HG03469 (cell line): ENCODE measurements around the gene ZNF646.
A peak's percentile ranks its signal among the peaks of the same experiment; 100 is the strongest.

Source experiments
- ATAC-seq: cut with Tn5 transposase; IDR thresholded peaks from one replicate; pipeline ENCODE4 v1.9.1; 2021; ENCODE audit warnings: mild to moderate bottlenecking, moderate library complexity, moderate number of reproducible peaks; ENCODE audit not compliant: unreplicated experiment

ZNF646 gene

GRCh38 chr16:31108035-31108793 is 34.0 kb downstream of the ZNF646 start, which contains the start of gene BCKDK:
Gene BCKDK, plus strand, starts transcription at chr16:31108386. Its CDS starts 838 bp downstream, at chr16:31109224.
- ATAC-seq = peak; percentile 71

- no peak for ATAC-seq
Measured at GRCh38 chr16:31108794-31109558, 34.8 kb downstream of the ZNF646 start.

DNA sequence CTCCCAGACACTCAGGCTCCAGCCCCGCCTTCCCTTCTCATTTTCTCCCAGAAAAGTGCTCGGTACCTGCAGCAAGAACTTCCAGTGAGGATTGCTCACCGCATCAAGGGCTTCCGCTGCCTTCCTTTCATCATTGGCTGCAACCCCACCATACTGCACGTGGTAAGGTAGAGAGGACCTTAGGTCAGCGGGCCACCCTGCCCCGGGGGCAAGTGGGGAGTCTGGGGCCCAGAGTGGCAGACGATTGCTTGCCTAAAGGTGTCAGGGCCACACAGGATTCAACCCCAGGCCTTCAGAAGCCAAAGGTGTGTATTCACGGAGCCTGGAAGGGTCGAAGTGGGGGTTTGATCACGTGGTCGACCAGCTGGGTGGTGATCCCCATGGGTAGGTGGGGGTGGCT is 35.4 kb downstream of the ZNF646 start:
- ATAC-seq = no peak

- ATAC-seq = no peak
Measured at GRCh38 chr16:31110106-31111034, 36.1 kb downstream of the ZNF646 start.

DNA sequence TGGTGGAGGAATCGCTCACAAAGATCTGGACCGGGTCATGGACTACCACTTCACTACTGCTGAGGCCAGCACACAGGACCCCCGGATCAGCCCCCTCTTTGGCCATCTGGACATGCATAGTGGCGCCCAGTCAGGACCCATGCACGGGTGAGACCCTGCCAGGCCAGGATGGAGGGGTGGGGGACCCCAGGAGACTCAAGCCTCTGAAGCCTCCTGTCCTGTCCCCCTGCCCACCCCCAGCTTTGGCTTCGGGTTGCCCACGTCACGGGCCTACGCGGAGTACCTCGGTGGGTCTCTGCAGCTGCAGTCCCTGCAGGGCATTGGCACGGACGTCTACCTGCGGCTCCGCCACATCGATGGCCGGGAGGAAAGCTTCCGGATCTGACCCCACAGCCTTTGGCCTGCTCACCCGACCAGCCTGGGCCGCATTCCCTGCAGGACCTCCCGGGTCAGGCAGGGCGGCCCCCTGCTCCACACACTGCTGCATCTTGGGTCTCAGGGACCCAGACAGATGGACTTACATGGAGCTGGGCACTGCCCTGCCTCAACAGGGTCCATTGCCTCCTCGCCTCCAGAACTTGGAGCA is 37.8 kb downstream of the ZNF646 start:
- ATAC-seq = no peak

- no peak for ATAC-seq
Measured at GRCh38 chr16:31112711-31113110, 38.5 kb downstream of the ZNF646 start.

GRCh38 chr16:31113121-31114120 is 39.2 kb downstream of the ZNF646 start:
- no peak for ATAC-seq

GRCh38 chr16:31114468-31114867 is 40.2 kb downstream of the ZNF646 start:
- no peak for ATAC-seq

DNA sequence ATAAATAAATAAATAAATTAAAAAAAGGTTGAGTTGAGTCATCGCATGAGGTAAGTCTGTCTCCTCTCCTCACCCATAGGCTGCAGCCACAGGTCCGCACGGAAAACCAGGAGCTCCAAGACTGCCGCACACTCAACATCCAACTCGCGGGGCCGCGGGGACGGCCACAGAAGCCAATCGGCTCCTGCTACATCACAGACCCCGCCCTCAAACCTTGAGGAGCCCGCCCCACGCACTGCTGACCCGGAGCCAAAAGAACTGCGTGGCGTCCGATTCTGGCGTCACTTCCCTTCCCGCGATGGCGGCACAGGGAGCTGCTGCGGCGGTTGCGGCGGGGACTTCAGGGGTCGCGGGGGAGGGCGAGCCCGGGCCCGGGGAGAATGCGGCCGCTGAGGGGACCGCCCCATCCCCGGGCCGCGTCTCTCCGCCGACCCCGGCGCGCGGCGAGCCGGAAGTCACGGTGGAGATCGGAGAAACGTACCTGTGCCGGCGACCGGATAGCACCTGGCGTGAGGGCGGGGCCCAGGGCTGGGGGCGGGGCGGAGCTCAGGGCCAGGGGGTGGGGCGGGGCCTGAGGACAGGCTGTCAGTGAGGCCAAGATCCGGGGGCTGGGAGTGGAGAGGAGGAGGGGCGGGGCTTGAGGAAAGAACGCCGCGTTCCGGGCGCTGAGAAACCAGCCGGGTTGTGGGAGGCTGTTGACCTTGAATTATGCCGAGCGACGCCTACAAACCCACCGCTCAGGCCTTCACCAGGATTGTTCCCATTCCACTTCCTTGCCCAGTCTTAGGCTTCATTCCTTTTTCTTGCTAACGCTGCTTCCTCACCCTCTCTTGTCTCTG is 43.4 kb downstream of the ZNF646 start, which contains the start of gene KAT8:
Gene KAT8, plus strand, starts transcription at position 281 of the 839 bp plus-strand sequence. Its CDS starts 18 bp downstream, at position 299.
- ATAC-seq = peak; percentile 71

GRCh38 chr16:31118223-31119155 is 44.3 kb downstream of the ZNF646 start:
- ATAC-seq = no peak

DNA sequence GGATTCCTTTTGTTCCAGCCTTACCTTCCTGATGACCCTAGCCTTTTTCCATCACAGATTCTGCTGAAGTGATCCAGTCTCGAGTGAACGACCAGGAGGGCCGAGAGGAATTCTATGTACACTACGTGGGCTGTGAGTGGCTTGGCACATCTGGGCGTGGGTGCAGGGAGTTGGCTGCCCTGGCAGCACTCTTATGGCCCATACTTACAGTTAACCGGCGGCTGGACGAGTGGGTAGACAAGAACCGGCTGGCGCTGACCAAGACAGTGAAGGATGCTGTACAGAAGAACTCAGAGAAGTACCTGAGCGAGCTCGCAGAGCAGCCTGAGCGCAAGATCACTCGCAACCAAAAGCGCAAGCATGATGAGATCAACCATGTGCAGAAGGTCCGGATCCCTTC is 45.9 kb downstream of the ZNF646 start:
- no peak for ATAC-seq

- ATAC-seq = no peak
Measured at GRCh38 chr16:31125844-31126243, 51.6 kb downstream of the ZNF646 start.

- no peak for ATAC-seq
Measured at GRCh38 chr16:31127182-31127581, 53.0 kb downstream of the ZNF646 start.

DNA sequence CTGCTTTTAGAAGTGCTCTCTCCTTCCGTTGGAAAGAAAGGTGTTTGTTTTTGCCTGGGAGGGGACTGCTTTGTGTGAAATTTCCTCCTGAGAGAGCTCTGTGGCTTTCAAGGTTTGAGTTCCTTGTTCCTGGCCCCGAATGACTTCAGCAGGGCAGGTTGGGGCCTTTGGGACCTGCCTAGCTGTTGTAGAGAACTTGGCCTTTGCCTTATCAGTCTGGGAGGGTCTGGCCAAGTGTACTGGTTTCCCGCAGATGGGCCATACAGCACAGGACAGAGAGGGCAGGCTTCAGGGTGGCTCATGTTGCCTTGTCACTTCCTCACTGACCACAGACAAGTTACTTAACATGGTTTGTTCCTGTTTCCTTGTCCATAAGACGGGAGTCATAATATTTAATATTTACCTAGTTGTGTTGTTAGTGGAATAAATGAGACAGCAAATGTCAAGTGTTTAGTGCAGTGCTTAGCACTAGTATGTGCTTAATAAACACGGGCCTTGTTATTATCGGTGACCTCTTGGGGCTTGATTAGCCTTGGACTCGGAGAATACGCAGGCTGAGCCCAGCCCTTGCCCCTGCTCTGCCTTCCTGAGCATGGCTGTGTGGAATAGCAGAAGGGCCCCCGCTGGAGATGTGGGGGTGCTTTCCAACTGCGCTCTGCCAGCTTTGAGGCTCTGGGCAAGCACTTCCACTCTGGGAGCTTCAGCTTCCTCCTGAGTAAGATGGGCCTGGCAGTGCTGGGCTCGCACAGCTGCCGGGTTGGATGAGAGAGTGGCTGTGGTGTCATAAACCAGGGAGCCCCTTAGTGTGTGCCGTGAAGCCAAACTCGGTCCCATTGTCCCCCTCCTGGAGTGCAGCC is 54.7 kb downstream of the ZNF646 start:
- ATAC-seq = no peak

- no peak for ATAC-seq
Measured at GRCh38 chr16:31129568-31130335, 55.5 kb downstream of the ZNF646 start.
